Effector memory CD4-positive, alpha-beta T cell (primary cell): Measurements from ENCODE around the gene XPOT.
"Not testable (repeated sequence)": the region's sequence is repeated elsewhere in the genome, so short reads cannot be mapped to it uniquely, and the experiment has no call there.

Source experiments
- DNase-seq, 3 donors: peaks; one replicate each; pipeline ENCODE4 v3.0.0-alpha.2; 2020
- H3K27ac ChIP-seq: 2 replicates; pipeline ENCODE4 v1.7.0; 2013; ENCODE audit warnings: mild to moderate bottlenecking, low read length, moderate library complexity; ENCODE audit not compliant: insufficient read depth, poor library complexity, severe bottlenecking
- H3K27me3 ChIP-seq: replicated peaks from 2 replicates; pipeline ENCODE4 v1.7.0; 2013; ENCODE audit warnings: mild to moderate bottlenecking, low read length; ENCODE audit not compliant: insufficient read depth, control insufficient read depth, poor library complexity, severe bottlenecking
- H3K36me3 ChIP-seq: 2 replicates; pipeline ENCODE4 v1.7.0; 2013; ENCODE audit warnings: mild to moderate bottlenecking, low read length, moderate library complexity; ENCODE audit not compliant: control insufficient read depth, insufficient read depth
- H3K4me1 ChIP-seq: 2 replicates; pipeline ENCODE4 v1.7.0; 2013; ENCODE audit warnings: low read length, mild to moderate bottlenecking; ENCODE audit not compliant: control insufficient read depth, insufficient read depth, poor library complexity, severe bottlenecking
- H3K4me3 ChIP-seq: 2 replicates; pipeline ENCODE4 v1.7.0; 2013; ENCODE audit warnings: low read length, low read depth, mild to moderate bottlenecking; ENCODE audit not compliant: insufficient read depth, poor library complexity, severe bottlenecking
- H3K9me3 ChIP-seq: 2 replicates; pipeline ENCODE4 v1.7.0; 2013; ENCODE audit warnings: mild to moderate bottlenecking, low read length, moderate library complexity; ENCODE audit not compliant: control insufficient read depth
- total RNA-seq, 3 donors: gene quantifications; one replicate each; lab custom pipeline; 2026; lab: John Stamatoyannopoulos, UW

XPOT gene
- 106 to 123 (median 118) reads per million in 3 donors for total RNA-seq

DNA sequence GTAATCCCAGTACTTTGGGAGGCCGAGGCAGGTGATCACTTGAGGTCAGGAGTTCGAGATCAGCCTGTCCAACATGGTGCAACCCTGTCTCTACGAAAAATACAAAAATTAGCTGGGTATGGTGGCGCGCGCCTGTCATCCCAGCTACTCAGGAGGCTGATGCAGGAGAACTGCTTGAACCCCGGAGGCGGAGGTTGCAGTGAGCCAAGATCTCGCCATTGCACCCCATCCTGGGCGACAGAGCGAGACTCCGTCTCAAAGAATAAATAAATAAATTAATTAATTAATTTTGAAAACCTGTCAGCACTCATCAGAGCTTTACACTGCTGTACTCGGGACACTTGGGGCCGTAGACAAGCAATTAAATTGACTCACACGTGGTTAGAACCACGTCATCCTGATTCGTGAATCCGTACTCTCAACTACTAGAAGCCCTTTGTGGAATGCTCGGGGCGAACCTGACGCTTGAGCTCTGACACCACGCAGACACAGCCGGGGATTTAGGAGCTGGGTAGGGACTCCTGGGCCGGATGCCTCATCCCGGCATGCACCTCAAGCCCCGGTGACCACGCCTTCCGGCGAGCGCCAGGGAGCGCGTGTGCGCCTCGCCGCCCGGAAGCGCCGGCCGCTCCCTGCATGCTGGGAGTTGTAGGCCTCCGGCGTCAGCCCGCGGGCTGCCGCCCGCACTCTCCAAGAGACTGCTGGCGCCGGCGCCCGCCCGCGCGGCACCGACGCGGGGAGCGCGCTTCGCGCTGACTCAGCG, at the start of gene XPOT:
TSS of gene XPOT (plus strand) at position 686 of the 763 bp plus-strand sequence. CDS start 5,644 bp downstream, outside the sequence.
- Histone ChIP-seq H3K36me3 (no peaks in the 10 kb centered on the region), H3K27me3 (no peaks in the 10 kb centered on the region), H3K4me1 (peaks cover 7% of the 10 kb centered on the region), H3K9me3 (no peaks in the 10 kb centered on the region), H3K4me3 (peak within 1 kb of the TSS; percentile 96), H3K27ac (peak within 1 kb of the TSS; percentile 81)
- DNase-seq = peak; percentile 89 to 90 (median 90)

GRCh38 chr12:64356209-64356608, 48.0 kb upstream of the XPOT start:
- not testable (repeated sequence) for H3K9me3 ChIP-seq, H3K36me3 ChIP-seq, H3K4me1 ChIP-seq, DNase-seq, H3K27ac ChIP-seq, H3K4me3 ChIP-seq, H3K27me3 ChIP-seq

GRCh38 chr12:64361173-64361572, 43.0 kb upstream of the XPOT start:
- not testable (repeated sequence) for DNase-seq, H3K27ac ChIP-seq, H3K27me3 ChIP-seq, H3K4me1 ChIP-seq, H3K36me3 ChIP-seq, H3K9me3 ChIP-seq, H3K4me3 ChIP-seq

DNA sequence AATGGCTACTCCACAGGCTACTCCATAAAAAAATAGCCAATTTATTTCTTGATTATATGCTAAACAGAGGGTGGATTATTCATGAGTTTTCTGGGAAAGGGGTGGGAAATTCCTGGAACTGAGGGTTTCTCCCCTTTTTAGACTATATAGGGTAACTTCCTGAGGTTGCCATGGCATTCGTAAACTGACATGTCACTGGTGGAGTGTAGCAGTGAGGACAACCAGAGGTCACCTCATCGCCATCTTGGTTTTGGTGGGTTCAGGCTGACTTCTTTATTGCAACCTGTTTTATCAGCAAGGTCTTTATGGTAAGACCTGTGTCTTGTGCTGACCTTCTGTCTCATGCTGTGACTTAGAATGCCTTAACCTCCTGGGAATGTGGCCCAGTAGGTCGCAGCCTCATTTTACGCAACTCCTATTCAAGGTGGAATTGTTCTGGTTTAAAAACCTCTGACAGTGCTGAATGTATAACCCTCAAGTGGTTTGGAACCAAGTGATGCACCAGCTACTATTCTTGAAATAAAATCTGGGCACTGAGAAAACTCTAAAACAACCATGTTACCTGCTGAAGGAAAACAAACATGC, 41.4 kb upstream of the XPOT start:
- no peak overlapping the region for H3K4me3 ChIP-seq
- no peaks in the 10 kb centered on the region for H3K27me3 ChIP-seq
- no peak for DNase-seq
- H3K36me3 ChIP-seq = no peaks in the 10 kb centered on the region
- H3K9me3 ChIP-seq = no peaks in the 10 kb centered on the region
- no peak overlapping the region for H3K27ac ChIP-seq
- no peaks in the 10 kb centered on the region for H3K4me1 ChIP-seq

DNA sequence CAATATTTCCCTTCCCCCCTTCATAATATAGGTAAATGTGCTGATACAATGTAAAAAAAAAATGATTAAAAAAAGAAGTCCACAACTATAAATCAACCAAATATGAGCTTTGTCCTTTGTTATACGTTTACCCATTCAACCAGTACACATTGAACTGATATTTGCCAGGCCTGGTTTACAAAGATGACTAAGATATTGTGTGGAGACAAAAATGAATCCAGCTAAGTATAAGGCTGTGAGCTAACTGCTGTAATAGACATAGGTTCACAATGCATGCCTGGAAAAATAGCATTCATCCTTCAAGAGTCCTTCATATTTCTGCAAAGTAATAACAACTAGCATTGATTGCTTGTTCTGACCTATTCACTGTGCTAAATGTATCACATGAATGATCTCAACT, 20.5 kb upstream of the XPOT start:
- no peaks in the 10 kb centered on the region for H3K9me3 ChIP-seq
- H3K4me1 ChIP-seq = no peaks in the 10 kb centered on the region
- H3K27me3 ChIP-seq = no peaks in the 10 kb centered on the region
- no peak overlapping the region for H3K27ac ChIP-seq
- no peak overlapping the region for H3K4me3 ChIP-seq
- no peaks in the 10 kb centered on the region for H3K36me3 ChIP-seq
- no peak for DNase-seq

- Histone ChIP-seq H3K4me1 (peaks cover 2% of the 10 kb centered on the region), H3K27ac (peak overlapping the region; percentile 50), H3K9me3 (no peaks in the 10 kb centered on the region), H3K36me3 (no peaks in the 10 kb centered on the region), H3K4me3 (no peak overlapping the region), H3K27me3 (no peaks in the 10 kb centered on the region)
- no peak for DNase-seq
Measured at GRCh38 chr12:64385019-64385418, 19.2 kb upstream of the XPOT start.

GRCh38 chr12:64385468-64385867, 18.7 kb upstream of the XPOT start:
- peaks cover 6% of the 10 kb centered on the region for H3K4me1 ChIP-seq
- H3K9me3 ChIP-seq = no peaks in the 10 kb centered on the region
- no peaks in the 10 kb centered on the region for H3K36me3 ChIP-seq
- H3K4me3 ChIP-seq = no peak overlapping the region
- H3K27me3 ChIP-seq = no peaks in the 10 kb centered on the region
- no peak for DNase-seq
- peak overlapping the region; percentile 50 for H3K27ac ChIP-seq

GRCh38 chr12:64387197-64387816, 16.9 kb upstream of the XPOT start:
- peaks cover 9% of the 10 kb centered on the region for H3K4me1 ChIP-seq
- H3K27ac ChIP-seq = no peak overlapping the region
- H3K36me3 ChIP-seq = no peaks in the 10 kb centered on the region
- no peaks in the 10 kb centered on the region for H3K27me3 ChIP-seq
- DNase-seq = no peak
- no peaks in the 10 kb centered on the region for H3K9me3 ChIP-seq
- H3K4me3 ChIP-seq = no peak overlapping the region

DNA sequence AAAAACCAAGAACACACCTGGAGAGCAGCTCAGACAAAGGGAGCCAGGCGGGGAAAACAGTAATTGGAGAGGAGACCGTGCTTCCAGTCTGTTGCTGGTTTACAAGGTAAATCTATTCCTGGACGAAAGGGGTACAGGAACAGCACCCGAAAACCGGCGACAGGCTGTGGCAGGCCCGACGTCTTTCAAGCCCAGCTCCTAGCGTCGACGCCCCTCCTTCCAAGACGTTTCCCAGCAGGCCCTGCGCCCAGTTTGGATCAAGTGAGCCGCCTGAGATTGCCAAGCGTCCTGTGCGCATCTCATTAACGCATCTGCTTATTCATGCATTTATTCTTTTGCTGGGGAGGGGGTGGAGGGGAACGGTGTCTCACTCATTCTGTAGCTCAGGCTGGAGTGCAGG, 15.0 kb upstream of the XPOT start:
- H3K27me3 ChIP-seq = no peaks in the 10 kb centered on the region
- no peak overlapping the region for H3K4me3 ChIP-seq
- no peak overlapping the region for H3K27ac ChIP-seq
- no peaks in the 10 kb centered on the region for H3K36me3 ChIP-seq
- no peaks in the 10 kb centered on the region for H3K9me3 ChIP-seq
- no peak for DNase-seq
- H3K4me1 ChIP-seq = peaks cover 9% of the 10 kb centered on the region

DNA sequence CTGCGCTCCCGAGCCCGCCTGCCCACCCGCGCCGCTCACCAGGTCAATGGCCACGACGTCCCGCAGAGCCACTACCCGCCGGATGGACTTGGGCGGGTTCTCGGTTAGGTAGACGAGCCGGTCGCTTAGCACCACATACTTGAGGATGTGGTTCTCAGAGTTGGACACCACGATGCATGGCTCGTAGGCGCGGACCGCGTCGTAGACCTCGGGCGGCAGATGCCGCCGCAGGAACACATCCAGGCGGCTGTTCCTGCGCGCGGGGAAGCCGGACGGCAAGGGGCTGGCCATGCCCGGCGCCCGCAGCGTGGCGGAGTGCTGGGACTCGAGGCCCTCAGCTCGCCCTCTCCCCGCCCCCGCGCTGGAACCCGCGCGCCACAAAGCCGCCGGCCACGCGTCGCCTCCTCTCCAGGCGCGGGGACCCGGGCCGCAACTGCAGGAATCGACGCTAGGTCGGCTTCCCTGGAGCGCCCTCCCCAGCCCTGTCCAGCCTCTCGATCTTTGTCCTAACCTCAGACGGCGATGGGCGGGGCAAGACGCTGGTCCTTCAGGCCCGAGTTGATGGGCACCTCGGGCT, 13.8 kb upstream of the XPOT start, which contains the start of gene C12orf56:
TSS of gene C12orf56 (minus strand) at position 484 of the 577 bp plus-strand sequence. CDS start at position 291, 193 bp downstream.
- no peak for DNase-seq
- no peak within 1 kb of the TSS for H3K27ac ChIP-seq
- H3K9me3 ChIP-seq = no peaks in the 10 kb centered on the region
- H3K36me3 ChIP-seq = no peaks in the 10 kb centered on the region
- peaks cover 9% of the 10 kb centered on the region for H3K4me1 ChIP-seq
- H3K27me3 ChIP-seq = no peaks in the 10 kb centered on the region
- peak within 1 kb of the TSS; percentile 63 for H3K4me3 ChIP-seq
